ENCODE measurements around the gene NRBF2.
"Not testable (repeated sequence)": the region's sequence is repeated elsewhere in the genome, so short reads cannot be mapped to it uniquely, and the experiment has no call there.

The NRBF2 gene

GRCh38 chr10:63140077-63140476 is 6.9 kb downstream of the NRBF2 start:
- TF ChIP-seq CTCF (IDR thresholded peaks at IDR 0.05; ENCODE audit: low read depth, low read length): no peak
- no peak overlapping the region for H3K4me3 ChIP-seq (ENCODE audit: low read depth, low read length)

DNA sequence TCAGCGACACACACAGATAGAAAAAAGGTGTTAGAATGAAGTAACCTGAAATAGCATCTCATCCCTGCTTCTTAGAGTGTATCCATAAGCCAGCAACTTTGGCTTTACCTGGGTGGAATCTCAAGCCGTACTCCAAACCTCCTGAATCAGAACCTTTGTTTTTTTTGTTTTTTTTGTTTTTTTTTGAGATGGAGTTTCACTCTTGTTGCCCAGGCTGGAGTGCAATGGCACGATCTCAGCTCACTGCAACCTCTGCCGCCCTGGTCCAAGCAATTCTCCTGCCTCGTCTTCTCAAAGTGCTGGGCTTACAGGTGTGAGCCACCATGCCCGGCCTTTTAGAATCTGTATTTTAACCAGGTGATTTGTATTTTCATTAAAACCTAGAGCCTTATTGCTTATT is 9.0 kb downstream of the NRBF2 start:
- no peak overlapping the region for H3K4me3 ChIP-seq (ENCODE audit: low read depth, low read length)
- no peak for TF ChIP-seq CTCF (IDR thresholded peaks at IDR 0.05; ENCODE audit: low read depth, low read length)

DNA sequence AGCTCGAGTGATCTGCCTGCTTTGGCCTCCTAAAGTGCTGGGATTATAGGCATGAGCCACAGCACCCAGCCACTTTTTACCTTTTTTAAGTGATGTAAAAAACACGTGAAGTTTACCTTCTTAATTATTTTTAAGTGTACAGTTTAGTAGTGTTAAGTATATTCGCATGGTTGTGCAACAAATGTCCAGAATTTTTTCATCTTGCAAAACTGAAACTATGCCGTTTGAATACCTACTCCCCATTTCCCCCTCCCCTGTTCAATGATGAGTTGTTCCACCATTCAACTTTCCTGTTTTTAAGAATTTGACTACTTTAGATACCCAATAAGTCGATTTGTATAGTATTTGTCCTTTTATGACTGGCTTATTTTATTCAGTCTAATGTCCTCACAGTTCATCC is 10.9 kb downstream of the NRBF2 start:
- no peak overlapping the region for H3K4me3 ChIP-seq (ENCODE audit: low read depth, low read length)
- no peak for TF ChIP-seq CTCF (IDR thresholded peaks at IDR 0.05; ENCODE audit: low read depth, low read length)

GRCh38 chr10:63145782-63146181 is 12.7 kb downstream of the NRBF2 start:
- no peak for TF ChIP-seq CTCF (IDR thresholded peaks at IDR 0.05; ENCODE audit: low read depth, low read length)
- H3K4me3 ChIP-seq (ENCODE audit: low read depth, low read length): no peak overlapping the region

GRCh38 chr10:63146503-63146902 is 13.4 kb downstream of the NRBF2 start:
- no peak for TF ChIP-seq CTCF (IDR thresholded peaks at IDR 0.05; ENCODE audit: low read depth, low read length)
- H3K4me3 ChIP-seq (ENCODE audit: low read depth, low read length): no peak overlapping the region

DNA sequence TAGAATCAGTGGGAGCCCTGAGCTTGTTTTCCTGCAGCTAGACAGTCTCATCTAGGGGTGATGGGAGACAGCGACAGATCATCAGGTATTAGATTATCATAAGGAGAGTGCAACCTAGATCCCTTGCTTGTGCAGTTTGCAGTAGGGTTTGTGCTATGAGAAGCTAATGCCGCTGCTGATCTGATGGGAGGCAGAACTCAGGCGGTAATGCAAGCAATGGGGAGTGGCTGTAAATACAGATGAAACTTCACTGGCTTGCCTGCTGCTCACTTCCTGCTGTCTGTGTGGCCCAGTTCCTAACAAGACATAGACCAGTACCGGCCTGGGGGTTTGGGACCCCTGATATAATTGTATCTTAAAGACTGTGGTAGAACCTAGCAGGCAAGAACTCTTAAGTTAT is 17.6 kb downstream of the NRBF2 start:
- H3K4me3 ChIP-seq (ENCODE audit: low read depth, low read length): no peak overlapping the region
- no peak for TF ChIP-seq CTCF (IDR thresholded peaks at IDR 0.05; ENCODE audit: low read depth, low read length)

- H3K4me3 ChIP-seq (ENCODE audit: low read depth, low read length): not testable (repeated sequence)
Measured at GRCh38 chr10:63153868-63154545, 20.9 kb downstream of the NRBF2 start.
